GM04503 (cell line): ENCODE results near the gene DAPK1.

Source experiments
- DNase-seq: peaks from one replicate; pipeline ENCODE4 v3.0.0-alpha.2; 2012; ENCODE audit warnings: low read depth

Gene DAPK1

DNA sequence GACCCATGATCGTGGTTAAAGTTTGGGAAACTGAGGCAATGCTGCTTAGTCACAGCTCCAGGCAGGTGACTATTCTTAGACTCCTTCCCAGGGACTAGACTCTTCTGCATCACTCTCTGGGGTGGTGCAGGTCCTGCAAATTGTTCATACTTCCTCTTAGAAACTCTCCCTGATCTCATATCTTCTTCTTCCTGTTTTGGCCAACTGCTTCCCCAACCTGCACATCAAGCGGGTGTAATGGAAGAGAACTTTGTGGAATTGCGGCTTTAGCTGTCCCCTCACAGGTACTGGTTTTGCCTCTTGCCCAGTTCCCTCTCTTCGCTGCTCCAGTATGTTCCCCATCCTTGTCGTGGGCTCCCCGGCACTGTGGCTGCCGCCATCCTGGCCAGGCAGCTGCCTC is 116.7 kb downstream of the DAPK1 start:
- DNase-seq = no peak

- DNase-seq = no peak
Measured at GRCh38 chr9:87615136-87615535, 117.5 kb downstream of the DAPK1 start.

DNA sequence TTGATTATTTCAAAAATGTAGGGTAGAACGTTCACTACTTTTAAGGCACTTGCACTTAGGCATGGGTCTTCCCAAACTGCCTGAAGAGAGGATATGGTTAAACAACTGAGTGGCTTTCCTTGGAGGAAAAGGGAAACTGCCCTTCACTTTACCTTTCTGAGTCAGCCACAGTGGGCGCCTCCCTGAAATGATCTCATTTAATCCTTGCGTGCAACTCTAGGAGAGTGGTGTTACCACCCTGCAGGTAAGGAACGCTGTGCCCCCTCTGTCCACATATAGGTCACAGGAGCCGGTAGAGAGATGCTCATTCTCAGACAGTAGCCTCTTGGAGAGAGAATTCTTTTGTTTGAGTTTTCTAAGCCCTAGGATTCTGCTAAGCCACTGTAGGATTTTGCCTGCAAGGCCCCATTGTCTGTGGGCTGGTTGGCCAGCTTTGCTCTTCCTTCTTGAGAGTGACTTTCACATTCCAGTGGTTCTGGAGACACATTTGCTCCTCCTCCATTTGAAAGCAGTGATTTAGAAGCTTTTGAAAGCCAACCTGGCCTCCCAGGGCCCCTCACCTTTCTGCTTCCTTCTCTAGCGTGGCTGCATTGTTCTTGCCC is 118.0 kb downstream of the DAPK1 start:
- DNase-seq = no peak

DNA sequence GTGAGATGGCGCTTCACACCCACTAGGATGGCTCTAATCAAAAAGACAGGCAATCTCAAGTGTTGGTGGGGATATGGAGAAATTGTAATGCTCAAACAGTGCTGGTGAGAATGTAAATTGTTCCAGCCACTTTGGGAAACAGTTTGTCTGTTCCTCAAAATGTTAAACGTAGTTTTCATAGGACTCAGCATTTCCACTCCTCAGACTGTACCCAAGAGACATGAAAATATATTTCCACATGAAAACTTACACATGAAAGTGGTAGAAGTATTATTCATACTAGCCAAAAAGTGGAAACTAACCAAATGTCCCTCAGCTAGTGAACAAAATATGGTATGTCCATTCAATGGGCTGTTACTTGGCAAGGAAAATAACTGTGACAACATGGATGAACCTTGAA is 120.6 kb downstream of the DAPK1 start:
- DNase-seq = no peak

DNA sequence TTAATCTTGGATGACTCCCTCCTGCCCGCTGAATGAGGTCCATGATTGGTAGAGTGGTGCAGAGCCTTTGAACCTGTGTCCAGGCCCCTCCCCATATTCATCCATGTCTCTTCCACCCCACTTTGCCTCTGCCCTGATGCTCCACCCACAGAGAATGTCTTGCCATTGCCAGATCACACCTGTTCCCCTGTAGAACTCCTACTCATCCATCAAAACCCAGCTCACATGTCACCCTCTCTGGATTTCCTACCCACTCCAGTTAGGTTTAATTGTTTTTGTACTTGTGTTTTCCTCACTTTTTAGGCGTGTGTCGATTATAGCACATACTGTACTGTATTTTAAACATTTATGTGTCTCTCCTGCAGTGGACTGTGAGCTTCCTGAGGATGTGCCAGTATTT is 121.3 kb downstream of the DAPK1 start:
- DNase-seq = no peak

DNA sequence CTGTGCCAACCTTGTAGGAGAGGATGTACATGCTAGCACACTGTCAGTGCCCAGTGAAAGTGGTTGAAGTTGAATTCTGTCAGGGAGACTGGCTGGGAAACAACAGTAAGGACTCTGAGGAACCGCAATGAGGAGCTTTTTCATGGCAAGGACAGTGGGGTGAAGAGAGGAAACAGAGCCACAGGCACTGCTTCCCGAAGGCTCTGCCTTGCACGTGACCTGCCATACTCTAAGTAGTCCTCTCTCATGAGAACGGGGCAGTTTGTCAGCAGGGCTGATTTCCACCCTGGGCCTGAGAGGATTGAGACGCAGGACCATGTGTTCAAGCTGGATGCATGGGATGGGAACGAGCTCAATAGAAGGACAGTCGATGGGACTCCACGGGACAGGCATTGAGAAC is 121.7 kb downstream of the DAPK1 start:
- DNase-seq = no peak

DNA sequence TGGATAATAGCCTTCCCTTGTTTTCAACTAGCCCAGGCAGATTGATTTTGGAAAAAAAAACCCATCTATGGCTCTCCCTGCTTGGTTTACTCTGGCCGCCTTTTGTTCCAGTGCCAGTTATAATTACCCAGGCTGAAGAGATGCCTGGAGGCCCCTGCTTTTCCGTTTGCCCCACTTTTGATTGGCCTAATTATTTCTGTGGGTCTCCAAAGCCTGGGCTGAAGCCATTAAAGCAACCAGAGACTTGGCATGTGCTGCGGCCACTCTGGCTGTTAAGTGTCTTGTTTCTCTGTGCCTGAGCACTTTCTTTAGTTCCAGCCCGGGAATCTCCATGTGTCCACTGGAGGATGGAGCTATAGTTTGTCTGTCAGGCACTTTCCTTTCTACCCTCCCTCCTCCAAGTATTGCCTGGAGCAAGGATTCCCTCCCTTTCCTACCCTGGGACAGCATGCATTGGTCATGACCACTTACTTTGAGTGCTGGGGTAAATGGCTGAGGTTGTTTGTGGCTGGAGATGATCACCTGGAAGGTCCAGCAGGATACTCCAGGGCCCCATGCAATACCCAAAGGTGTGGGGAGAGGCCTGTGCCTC is 123.2 kb downstream of the DAPK1 start:
- DNase-seq = no peak

DNA sequence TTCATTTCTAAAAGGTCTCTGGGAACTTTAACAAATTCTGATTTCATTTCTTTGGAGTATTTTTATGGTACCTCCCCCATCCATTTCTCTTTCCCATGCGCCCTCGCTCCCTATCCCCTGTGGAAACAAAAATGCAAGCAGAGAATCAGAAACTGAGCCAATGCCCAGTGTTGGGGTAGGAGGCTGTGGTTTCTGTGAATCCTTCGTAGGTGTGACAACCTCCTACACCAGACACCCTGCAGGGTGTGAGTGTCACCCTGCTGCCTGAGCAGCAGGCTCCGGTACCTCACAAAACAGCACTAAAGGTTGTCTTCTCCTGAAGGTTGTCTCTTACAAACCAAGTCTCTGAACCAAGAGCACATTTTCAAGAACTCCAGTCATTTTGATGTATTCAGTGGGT is 124.4 kb downstream of the DAPK1 start:
- no peak for DNase-seq

DNA sequence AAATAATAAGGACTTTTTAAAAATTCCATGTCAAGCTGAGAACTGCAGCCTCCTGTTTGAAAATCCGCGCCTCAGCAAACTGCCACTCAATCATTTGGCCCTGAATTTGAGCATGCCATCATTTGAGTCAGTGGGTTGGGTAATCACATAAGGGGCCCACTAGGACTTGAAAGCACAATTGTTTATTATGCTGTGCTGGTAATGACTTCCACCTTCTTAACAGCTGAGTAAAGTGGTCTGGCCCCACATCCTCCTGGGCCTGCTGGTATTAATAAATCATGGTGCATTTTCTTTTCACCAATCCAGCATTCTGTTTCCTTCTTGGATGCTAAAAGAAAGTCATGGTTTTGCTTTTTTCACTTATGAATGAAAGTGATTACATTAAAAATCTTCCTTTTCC is 125.3 kb downstream of the DAPK1 start:
- DNase-seq = no peak

DNA sequence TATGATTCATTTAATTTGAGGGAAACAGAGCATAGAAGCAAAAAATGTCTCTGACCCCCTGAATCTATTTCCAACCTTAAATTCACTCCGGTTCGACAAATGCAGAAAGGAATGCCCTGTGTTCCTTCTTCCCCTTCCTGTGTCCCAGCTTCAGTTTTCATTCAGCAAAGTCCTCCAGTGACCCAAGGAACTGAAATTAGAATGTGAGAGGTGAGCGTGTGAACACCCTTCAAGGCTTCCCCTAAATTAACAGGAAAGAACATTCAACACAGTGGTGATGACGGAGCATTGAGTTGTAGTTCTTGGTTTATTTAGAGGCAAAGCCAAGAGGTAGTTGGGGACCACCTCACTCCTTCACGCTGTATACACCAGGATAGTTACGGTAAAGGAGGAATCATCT is 130.7 kb downstream of the DAPK1 start:
- no peak for DNase-seq

- no peak for DNase-seq
Measured at GRCh38 chr9:87629104-87629503, 131.4 kb downstream of the DAPK1 start.

- no peak for DNase-seq
Measured at GRCh38 chr9:87630266-87630665, 132.6 kb downstream of the DAPK1 start.

GRCh38 chr9:87630846-87631245 is 133.2 kb downstream of the DAPK1 start:
- DNase-seq = no peak

DNA sequence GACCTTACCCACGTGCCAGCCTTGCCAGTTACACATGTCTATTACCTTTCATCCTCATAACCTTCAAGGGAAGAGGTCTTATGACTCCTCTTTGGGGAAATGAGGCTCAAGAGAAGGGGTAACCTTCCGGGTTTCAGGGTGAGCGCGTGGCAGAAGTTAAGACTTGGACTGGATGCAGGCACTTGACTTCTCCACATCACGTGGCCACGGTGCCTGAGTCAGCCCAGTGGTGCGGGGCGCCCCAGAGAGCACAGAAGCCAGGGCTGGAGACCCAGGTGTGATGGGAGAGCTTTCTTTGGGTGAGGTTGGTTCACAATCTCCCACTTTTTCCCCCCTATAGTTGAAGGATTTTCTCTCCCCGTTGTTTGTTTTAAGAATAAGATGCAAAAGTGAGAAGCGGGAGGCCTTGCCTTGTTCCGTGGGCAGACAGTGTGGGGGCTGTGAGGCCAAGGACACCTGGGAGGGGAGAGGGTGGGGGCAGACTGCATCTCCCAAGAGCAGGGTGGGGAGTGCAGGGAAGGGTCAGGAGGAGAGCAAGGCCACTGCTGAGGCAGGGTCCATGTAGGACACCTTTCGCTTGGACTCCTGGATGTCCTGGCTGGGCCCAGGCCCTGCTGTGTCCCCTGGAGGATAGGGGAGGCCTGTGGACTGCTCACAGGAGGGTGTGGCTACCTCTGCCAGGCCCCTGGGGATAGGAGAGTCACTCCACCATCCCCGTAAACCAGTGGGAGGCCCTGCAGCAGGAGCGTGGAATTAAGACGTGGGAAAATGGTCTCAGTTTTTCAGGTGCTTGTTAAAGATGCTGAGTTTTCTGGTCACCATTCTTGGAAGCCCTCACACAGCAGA is 138.2 kb downstream of the DAPK1 start:
- no peak for DNase-seq

DNA sequence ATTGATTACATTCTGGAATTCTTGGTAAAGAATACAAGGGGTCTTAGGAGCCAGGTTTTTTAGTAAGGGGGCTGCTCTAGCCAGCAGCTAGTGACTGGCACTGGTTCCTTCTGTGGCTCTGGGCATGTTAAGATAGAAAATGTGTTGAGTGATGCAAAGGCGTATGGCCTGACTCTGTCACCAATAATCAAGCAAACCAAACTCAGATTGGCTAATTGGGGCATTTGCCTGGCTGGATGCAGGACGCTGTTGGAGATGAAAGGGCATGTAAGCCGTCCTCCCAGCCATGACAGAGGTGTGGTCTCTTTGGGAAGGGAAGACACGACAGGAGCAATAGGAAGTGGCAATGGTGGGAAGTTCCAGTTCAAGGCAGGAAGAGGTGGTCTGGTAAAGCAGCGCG is 140.6 kb downstream of the DAPK1 start:
- DNase-seq = no peak

DNA sequence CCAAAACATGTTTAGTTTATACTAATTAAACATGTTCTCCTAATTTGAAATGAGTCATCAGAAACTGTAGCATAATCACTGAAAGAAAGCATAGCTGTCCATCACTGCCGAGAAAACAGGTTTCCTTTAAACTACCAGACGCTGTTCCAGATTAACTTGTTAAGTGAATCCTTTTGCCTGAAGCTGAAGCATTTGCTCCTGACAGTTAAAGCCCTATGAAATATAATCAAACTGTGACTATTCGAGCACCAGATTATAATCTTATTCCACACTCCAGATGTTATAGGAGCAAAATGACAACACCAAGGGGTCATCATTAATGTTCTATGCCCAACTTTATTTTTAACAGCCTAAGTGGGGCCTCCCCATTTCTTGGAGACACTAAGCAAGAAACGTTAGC is 142.3 kb downstream of the DAPK1 start:
- DNase-seq = no peak

GRCh38 chr9:87640385-87640795 is 142.7 kb downstream of the DAPK1 start:
- DNase-seq = peak; percentile 11

DNA sequence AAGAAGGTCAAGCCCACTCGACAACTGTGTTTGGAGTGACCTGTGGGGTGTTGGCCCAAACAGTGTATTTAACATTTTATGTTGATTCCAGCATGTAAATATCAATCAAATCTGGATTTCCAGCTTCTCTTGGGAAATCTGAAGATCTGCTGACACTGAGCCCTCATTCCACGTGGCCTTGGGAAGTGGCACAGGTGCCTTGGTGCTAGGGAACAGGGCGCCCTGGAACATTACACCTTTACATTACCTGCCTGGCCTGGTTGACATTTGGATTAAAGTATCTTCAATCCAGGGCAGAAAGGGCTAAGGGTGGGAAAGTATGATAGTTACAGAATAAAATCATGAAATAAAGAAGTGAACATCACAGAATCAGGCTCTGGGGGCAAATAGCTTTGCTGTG is 143.4 kb downstream of the DAPK1 start:
- no peak for DNase-seq

DNA sequence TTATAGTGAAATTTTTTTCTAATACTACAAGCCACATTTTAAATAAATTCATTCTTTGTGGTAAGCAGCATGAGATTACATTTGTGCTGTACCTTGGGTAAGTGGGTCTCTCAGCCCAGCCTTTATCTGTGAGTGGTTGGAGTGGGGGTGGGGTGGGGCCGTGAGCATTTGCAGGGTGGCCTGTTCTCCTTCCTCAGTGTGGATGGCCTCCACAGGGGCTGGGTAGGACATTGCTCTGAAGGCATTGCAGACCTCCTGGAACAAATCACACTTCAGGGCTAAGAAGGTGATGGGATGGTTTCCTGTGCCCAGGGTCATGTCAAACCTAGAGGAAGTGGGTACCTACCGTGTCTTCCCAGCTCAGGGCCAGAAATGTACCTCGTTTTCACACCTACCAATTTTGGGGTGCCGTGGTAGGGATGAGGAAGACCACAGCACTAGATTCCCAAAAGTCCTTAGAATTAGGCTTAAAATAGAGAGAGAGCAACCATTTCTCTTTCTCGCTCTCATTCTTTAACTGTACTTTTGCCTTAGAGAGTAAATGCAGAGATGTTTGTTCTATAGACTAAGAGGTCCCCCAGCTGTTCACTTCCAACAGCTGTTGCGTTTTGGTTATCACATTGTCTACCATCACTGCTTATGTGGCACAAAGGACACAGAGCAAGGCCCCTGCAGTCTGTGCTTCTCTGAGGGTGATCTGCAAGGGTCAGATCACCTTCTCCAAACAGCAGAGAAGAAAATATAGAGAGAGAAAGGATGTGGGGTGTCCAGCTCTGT is 144.9 kb downstream of the DAPK1 start:
- no peak for DNase-seq

DNA sequence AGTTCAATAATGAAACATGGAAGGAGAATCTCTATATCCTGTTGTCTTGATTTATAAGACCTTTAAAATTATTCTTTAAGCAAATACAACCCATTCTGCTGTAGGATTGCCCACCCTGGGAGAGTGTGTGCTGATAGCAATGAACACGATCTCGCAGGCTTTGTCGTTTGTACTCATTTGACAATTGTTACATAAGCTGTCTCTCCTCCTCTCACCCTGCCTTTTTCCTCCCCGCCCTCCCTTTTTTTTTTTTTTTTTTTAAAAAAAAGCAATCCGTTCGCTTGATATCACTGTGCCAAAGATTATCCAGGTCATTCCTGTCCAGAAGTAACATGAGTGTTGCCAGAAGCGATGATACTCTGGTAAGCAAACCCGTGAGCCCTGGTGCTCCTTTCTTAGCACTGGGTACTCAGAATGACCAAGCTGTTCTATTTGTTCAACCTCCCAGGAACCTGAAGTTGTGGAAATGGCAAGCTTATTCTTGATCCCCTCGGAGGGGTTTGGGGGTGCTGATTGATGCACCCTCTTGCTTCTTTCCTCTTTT is 145.5 kb downstream of the DAPK1 start:
- no peak for DNase-seq

DNA sequence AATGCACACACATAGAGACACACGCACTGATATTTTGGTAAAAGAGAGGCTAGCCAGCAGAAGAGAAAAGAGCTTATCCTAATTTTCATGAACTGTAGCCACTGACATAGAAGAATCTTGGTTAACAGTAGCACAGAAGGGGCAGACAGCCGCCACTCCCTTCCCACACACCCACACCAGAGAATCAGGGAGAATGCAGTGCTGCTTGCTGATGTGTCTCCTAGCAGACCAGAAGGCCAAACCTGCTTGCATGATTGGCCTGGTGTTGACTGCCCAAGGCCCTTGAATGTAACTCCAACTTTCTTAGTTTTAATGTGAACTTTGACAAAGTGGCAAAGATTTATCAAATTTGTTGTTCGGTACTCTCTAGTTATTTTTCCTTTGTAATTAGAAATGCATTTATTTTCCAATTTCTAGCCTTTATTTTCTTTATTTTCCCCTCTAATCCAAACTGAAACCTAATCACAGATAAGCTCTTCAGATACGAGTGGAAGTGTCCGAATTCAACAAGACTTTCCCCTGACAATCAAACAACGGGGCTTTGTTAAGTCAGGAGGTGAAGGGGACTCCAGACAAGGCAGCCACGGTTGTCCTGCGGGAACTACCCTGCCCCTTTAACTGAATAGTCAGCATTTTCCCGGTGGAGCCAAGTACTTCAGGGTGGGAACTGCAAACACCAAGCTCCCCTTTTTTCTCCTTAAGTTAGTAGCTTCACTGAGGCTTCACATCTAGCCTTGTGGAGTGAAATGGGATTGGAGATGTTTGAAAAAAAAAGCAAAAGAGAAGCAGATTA is 146.3 kb downstream of the DAPK1 start:
- no peak for DNase-seq

DNA sequence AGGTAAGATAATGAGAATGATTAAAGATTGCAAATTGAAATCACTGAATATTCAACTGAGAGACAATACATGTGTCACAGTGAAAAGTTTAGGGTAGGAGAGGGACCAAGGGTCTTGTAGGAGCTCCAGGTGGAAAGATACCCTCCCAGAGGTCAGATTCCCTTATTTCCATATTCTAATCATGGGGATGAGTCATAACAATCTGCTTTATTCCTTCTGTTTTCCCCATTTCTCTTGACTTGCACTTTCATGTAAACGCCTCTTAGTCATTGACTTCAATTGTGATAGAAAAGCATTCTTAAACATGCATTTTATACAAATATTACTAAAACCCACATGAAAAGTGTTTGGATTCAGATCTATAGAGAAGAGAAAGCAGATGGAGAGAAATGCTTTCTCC is 147.0 kb downstream of the DAPK1 start:
- no peak for DNase-seq
